Measurements from ENCODE around the gene COPG1. TPM values are rescaled to one million over a fixed set of nuclear protein-coding genes. Genes with fewer than 3 reads are reported as not detected.

The COPG1 gene
- total RNA-seq, 2 experiments from 2014 or later: 114 to 118 TPM

DNA sequence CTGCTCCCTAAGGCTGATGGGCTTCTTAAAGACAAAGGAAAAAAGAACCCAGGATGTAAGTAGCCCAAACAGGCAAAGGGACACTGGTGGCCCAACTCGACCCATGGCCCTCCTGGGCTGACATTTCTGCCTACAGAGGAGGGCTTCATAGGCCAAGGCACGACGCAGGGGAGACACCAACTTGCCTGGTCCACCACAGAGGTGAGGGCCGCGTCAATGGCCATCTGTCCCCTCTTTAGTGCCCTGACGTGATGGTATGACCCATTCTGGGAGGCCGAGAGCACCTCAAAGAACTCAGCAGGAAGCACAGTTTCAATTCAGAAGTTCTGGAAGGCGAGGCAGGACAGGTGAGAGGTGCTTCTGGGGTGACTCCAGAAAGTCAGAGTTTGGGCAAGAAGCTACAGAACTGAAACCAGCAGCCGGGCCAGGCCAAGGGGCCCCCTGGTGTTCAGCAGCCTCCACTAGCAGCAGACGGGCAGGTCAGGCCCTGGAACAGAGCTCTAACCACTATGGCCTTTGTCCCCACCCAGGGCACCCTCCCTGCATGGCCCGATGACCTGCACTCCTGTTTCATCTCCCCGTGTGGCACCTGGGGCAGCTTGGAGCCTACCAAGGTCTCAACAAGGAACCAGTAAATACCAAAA, 74.4 kb downstream of the COPG1 start:
- H3K27ac Mint-ChIP-seq: no peak overlapping the region
- ATAC-seq: no peak
- ChIA-PET POLR2A (interaction anchor here (1.2 to 1.4 kb wide), 2 partner anchors 8 to 44 kb away, joined by 3 to 5 read pairs; no protein-coding TSS in a partner anchor), CTCF (interaction anchor here (0.7 to 0.8 kb wide), 2 partner anchors 59 to 298 kb away, joined by 3 read pairs; no protein-coding TSS in a partner anchor)
- intact Hi-C loops (cut with micrococcal nuclease): no loop called here
- H3K4me3 Mint-ChIP-seq: no peak overlapping the region
- TF ChIP-seq, protein P1, sequence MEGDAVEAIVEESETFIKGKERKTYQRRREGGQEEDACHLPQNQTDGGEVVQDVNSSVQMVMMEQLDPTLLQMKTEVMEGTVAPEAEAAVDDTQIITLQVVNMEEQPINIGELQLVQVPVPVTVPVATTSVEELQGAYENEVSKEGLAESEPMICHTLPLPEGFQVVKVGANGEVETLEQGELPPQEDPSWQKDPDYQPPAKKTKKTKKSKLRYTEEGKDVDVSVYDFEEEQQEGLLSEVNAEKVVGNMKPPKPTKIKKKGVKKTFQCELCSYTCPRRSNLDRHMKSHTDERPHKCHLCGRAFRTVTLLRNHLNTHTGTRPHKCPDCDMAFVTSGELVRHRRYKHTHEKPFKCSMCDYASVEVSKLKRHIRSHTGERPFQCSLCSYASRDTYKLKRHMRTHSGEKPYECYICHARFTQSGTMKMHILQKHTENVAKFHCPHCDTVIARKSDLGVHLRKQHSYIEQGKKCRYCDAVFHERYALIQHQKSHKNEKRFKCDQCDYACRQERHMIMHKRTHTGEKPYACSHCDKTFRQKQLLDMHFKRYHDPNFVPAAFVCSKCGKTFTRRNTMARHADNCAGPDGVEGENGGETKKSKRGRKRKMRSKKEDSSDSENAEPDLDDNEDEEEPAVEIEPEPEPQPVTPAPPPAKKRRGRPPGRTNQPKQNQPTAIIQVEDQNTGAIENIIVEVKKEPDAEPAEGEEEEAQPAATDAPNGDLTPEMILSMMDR (IDR thresholded peaks at IDR 0.05): no peak
- no peaks in the 10 kb centered on the region for H3K9me3 Mint-ChIP-seq
- H3K27me3 Mint-ChIP-seq: no peaks in the 10 kb centered on the region
- H3K4me1 Mint-ChIP-seq (ENCODE audit: low read depth): no peaks in the 10 kb centered on the region
- no peaks in the 10 kb centered on the region for H3K36me3 Mint-ChIP-seq (ENCODE audit: low read depth)
- no peak for DNase-seq

DNA sequence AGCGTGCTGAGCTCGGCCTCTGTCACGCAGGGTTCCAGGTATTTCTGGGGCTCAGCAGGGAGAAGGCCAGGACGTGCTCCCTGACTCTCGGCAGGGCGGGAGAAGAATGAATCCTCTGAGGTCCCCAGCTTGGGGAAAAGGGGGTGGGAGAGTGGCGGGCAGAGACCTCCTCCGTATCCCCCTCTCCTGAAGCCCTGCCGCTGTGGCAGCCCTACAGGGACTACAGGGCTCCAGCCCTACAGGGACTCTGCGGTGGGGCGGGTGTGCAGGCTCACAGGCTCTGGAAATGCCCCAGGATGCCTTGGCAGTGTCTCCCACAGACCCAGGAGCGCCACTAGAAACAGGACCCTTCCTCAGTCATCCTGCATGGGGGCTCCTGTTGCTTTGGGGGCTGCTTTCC, 75.4 kb downstream of the COPG1 start:
- ATAC-seq: no peak
- Mint-ChIP-seq H3K27ac (no peak overlapping the region), H3K36me3 (ENCODE audit: low read depth) (no peaks in the 10 kb centered on the region), H3K4me1 (ENCODE audit: low read depth) (no peaks in the 10 kb centered on the region), H3K27me3 (no peaks in the 10 kb centered on the region), H3K9me3 (no peaks in the 10 kb centered on the region), H3K4me3 (no peak overlapping the region)
- no peak for DNase-seq
- CTCF ChIA-PET: no interaction called here
- intact Hi-C loops (cut with micrococcal nuclease): no loop called here
- TF ChIP-seq, protein P1 (IDR thresholded peaks at IDR 0.05): no peak
- POLR2A ChIA-PET: interaction anchor here (1.4 kb wide), 1 partner anchor 10 kb away, joined by 5 read pairs; no protein-coding TSS in a partner anchor

DNA sequence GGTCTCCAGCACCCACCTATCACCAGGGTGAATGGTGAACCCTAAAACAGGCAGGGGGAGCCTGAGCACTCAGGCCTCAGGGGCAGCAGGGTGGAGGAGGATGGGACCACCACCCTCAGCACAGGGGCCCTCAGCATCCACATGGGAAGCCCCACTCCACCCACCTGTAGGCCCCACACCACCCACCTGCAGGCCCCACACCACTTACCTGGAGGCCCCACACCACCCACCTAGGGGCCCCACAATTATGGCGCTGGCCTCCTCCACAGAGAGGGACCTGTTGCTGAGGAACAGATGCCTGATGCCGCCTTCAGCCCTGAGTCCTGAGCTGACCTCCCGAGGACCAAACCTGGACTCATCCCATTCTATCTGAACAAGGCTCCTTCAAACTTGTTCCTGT, 76.0 kb downstream of the COPG1 start:
- TF ChIP-seq, protein P1 (IDR thresholded peaks at IDR 0.05): no peak
- POLR2A ChIA-PET: no interaction called here
- Mint-ChIP-seq H3K4me1 (ENCODE audit: low read depth) (no peaks in the 10 kb centered on the region), H3K36me3 (ENCODE audit: low read depth) (no peaks in the 10 kb centered on the region), H3K27me3 (no peaks in the 10 kb centered on the region), H3K4me3 (no peak overlapping the region), H3K9me3 (no peaks in the 10 kb centered on the region), H3K27ac (no peak overlapping the region)
- CTCF ChIA-PET: no interaction called here
- intact Hi-C loops (cut with micrococcal nuclease): no loop called here
- no peak for DNase-seq
- ATAC-seq: no peak

DNA sequence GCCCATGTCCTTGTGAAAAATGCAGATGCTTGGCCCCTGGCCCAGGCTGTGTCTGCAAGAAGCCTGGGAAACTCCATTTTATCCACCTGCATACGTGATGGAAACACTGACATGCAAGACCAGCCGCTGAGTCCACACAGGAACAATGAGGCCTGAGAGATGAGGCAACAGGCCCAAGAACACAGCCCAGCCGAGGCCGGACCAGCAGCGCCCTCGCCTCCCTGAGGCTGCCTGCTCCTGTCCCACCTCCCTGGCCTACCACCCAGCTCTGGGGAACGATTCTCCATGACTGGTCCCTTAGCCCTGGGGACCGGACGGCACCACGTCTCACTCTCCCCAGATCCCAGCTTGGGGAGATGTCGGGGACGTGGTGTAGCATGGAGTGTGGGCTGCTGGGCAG, 76.7 kb downstream of the COPG1 start:
- ChIA-PET CTCF (no interaction called here), POLR2A (interaction anchor here (1.9 kb wide), 1 partner anchor 10 kb away, joined by 11 read pairs; a partner anchor contains a TSS)
- H3K9me3 Mint-ChIP-seq: no peaks in the 10 kb centered on the region
- H3K36me3 Mint-ChIP-seq (ENCODE audit: low read depth): no peaks in the 10 kb centered on the region
- ATAC-seq (no peak), DNase-seq (no peak)
- H3K4me1 Mint-ChIP-seq (ENCODE audit: low read depth): no peaks in the 10 kb centered on the region
- no peak overlapping the region for H3K27ac Mint-ChIP-seq
- H3K4me3 Mint-ChIP-seq: no peak overlapping the region
- no peaks in the 10 kb centered on the region for H3K27me3 Mint-ChIP-seq
- intact Hi-C loops (cut with micrococcal nuclease): no loop called here
- TF ChIP-seq, protein P1 (IDR thresholded peaks at IDR 0.05): no peak

DNA sequence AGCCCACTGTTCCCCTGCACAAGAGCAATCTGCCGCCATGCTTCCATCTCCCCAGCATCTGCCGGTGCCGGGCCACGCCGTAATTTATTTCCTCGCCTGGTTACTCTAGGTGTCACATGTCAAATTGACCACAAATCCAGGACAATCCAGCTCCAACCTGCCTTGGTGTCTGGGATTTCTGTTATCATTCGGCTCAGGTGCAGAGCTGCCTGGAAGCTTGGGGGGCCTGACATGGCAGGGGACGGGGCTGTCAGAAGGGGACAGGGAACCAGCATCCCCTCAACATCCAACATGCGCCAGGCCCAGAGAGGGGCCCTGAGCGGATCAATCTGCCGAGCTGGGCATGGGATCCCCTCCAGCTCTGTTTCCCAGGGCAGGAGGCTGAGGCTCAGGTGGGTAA, 77.2 kb downstream of the COPG1 start:
- POLR2A ChIA-PET: interaction anchor here (1.9 kb wide), 1 partner anchor 10 kb away, joined by 11 read pairs; a partner anchor contains a TSS
- CTCF ChIA-PET: interaction anchor here (1.0 to 1.5 kb wide), 3 partner anchors 11 to 73 kb away, joined by 3 read pairs; a partner anchor contains a TSS

More for the DNA sequence above, 77.2 kb downstream of the COPG1 start:
- no peaks in the 10 kb centered on the region for H3K4me1 Mint-ChIP-seq (ENCODE audit: low read depth)
- TF ChIP-seq, protein P1 (IDR thresholded peaks at IDR 0.05): no peak
- H3K27ac Mint-ChIP-seq: no peak overlapping the region
- H3K36me3 Mint-ChIP-seq (ENCODE audit: low read depth): no peaks in the 10 kb centered on the region
- no peak overlapping the region for H3K4me3 Mint-ChIP-seq
- ATAC-seq (no peak), DNase-seq (no peak)
- no peaks in the 10 kb centered on the region for H3K9me3 Mint-ChIP-seq
- intact Hi-C loops (cut with micrococcal nuclease): no loop called here
- H3K27me3 Mint-ChIP-seq: no peaks in the 10 kb centered on the region

Data from activated CD8-positive, alpha-beta T cell treated with anti-CD3 and anti-CD28 coated beads for 36 hours (primary cell).